Stimulated activated CD8-positive, alpha-beta memory T cell treated with anti-CD3 and anti-CD28 coated beads, Interleukin-7, amount 100 ng/mL, for 4 hours (primary cell): Measurements from ENCODE around the gene UNC5CL.
"Not testable (repeated sequence)": the region's sequence is repeated elsewhere in the genome, so short reads cannot be mapped to it uniquely, and the experiment has no call there.

ENCODE experiments used
- DNase-seq, 2 donors: peaks; one replicate each; pipeline ENCODE4 v3.0.0-alpha.2; 2020; ENCODE audit warnings: low read depth in 2 of 2

UNC5CL gene

GRCh38 chr6:41008011-41008410 is 31.0 kb downstream of the UNC5CL start:
- no peak for DNase-seq

DNA sequence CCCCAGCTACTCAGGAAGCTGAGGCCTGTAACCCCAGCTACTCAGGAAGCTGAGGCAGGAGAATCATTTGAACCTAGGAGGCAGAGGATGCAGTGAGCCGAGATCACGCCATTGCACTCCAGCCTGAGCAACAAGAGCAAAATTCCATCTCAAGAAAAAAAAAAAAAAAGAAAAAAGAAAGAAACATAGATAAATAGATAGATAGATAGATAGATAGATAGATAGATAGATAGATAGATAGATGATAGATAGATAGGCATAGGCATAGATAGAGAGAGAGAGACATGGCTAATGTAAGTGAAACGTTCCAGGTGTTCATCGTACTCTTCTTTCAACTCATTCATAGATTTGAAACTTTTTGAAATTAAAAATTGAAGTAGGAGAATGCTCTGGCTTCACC is 32.0 kb downstream of the UNC5CL start:
- not testable (repeated sequence) for DNase-seq

DNA sequence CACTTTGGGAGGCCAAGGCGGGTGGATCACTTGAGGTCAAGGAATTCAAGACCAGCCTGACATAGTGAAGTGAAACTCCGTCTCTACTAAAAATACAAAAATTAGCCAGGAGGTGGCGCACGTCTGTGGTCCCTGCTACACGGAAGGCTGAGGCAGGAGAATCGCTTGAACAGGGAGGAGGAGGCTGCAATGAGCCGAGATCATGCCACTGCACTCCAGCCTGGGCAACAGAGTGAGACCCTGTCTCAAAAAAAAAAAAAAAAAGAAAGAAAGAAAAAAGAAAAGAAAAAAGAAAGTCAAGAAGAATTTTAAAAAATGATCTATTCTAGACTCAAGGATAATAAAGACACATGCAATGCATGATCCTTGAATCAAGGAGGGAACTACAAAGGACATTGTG is 32.8 kb downstream of the UNC5CL start:
- DNase-seq: peak; percentile 16 to 35

- DNase-seq: no peak
Observed at GRCh38 chr6:41002168-41002567, 36.9 kb downstream of the UNC5CL start.

DNA sequence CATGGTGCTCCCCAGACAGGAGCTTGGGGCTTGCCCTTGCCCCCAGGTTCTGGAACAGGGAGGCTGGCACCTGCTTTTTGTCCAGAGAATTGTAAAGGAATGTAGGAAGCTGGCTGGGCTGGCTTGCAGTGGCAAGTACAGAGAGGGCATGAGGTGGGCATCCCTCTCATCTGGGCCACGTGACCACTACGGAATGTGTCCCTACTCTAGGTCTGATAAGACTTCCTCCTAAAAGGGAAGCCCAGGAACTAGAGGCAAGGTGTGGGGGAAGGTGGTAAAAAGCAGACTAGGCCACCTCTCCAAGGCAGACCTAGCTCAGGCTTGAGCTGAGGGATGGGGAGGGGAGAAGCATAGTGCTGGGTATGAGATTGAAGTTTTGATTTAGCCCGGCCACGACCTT is 38.8 kb downstream of the UNC5CL start:
- DNase-seq: no peak

GRCh38 chr6:40999569-40999968 is 39.5 kb downstream of the UNC5CL start:
- no peak for DNase-seq

- DNase-seq: no peak
Observed at GRCh38 chr6:40998661-40999060, 40.4 kb downstream of the UNC5CL start.

- no peak for DNase-seq
Observed at GRCh38 chr6:40997234-40997957, 41.6 kb downstream of the UNC5CL start.

DNA sequence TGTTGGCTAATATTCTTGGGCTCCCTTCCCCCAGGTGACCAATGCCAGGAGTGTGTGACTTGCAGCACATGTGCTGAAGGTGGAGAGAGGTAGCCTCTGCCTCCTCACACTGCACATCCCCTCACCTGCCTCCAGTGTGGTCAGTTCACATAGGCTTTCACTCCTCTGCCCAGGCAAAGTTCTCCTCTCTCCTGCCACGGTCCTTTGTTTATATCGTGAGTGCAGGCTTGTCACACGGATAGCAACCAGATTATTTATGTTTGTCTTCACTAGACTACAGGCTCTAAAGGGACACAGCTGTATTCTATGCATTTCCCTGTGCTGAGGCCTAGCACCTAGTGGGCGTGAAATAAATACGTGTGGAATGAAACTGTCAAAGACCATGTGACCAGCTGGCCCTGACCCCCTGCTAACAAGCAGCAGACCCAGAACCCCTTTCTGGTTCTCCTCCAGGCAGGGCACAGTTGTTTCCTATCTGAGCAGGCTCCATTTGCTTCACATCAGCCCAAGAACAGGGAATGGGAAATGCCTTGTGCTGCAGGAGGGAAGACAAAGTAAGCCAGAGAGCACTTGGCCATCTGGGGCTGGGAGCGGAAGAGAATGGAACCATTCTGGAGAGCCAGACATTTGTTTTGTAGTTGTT is 42.3 kb downstream of the UNC5CL start:
- no peak for DNase-seq

- DNase-seq: no peak
Observed at GRCh38 chr6:40992746-40993145, 46.3 kb downstream of the UNC5CL start.

DNA sequence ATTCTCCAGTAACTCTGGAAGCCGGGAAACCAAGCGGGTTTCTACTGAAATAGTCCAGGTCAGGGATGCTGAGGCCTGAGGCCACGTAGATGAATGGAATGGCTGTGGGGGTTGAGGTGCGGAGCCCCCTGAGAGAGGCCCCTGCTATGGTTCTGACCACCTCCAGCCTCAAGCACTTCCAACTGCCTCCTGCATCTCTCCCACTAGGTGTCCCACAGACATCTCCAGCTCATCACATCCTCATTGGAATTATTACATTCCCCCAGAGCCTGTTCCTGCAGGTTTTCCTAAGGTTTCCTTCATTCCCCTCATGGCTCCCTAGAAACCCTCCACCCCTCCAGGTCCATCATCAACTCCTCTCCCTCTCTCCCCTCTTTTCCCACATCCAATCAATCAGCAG is 48.7 kb downstream of the UNC5CL start:
- no peak for DNase-seq

- DNase-seq: no peak
Observed at GRCh38 chr6:40989204-40990169, 49.5 kb downstream of the UNC5CL start.

DNA sequence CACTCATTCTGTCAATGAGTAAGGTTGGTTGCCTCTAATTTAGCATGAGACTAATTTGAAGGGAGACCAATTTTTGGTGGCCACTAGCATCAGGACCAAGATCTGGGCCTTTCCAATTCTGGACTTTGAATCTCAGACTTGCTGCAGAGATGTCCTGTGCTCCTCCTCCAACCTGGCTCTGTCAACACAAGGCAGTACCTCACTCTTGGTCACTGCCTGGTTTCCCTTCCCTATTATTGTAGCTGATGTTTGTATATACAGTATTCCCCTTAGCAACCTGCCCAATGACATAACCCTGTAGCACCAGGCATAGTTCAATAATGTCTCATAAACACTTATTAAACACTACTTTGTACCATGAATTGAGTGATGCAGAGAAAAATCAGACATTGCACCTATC is 50.4 kb downstream of the UNC5CL start:
- DNase-seq: no peak

- no peak for DNase-seq
Observed at GRCh38 chr6:40986921-40987819, 51.9 kb downstream of the UNC5CL start.

DNA sequence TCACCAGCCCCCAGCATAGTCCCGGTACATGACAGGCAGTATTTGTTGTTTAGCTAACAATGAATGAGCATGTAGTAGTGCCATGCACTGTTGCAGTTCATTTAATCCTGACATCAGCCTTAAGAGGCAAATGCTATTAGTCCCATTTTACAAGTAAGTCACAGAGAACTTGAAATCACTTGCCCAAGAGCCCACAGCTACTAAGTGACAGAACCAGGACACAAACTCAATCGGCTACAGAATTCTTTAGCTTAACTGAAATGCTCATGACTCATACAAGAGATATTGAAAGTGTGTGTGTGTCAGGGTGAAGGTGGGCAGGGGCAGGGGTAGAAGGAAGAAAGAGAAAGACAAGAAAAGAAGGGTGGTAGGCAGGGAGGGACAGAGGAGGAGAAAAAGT is 52.7 kb downstream of the UNC5CL start:
- DNase-seq: no peak

DNA sequence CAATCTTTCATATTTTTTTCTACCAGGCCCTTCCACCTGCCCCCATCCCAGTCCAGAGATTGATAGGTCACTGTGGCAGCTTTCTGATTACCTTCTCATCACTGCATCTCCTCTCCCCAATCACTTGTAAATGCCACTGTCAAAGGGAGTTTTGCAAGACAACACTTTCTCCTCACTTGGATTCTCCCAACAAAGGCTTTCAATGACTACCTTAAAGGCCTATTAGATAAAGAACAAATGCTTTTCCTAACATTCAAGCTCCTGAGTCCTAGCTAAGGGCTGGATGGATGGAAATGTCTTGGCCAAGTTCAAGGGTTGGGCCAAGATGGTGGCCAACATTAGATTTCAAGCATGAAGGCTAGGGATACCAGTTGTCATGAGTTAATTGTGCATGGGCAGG is 55.3 kb downstream of the UNC5CL start:
- no peak for DNase-seq

- no peak for DNase-seq
Observed at GRCh38 chr6:40982917-40983316, 56.1 kb downstream of the UNC5CL start.

- no peak for DNase-seq
Observed at GRCh38 chr6:40978687-40979289, 60.2 kb downstream of the UNC5CL start.

DNA sequence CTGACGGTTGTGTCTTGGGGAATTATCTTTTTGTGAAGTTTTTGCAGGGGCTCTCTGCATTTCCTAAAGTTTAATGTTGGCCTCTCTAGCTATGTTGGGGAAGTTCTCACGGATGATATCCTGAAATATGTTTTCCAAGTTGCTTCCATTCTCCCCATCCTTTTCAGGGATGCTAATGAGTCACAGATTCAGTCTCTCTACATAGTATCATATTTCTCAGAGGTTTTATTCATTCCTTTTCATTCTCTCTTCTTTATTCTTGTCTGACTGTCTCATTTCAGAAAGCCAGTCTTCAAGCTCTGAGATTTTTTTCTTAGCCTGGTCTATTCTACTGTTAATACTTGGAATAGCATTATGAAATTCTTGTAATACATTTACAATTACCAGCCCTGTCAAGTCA is 61.3 kb downstream of the UNC5CL start:
- no peak for DNase-seq

DNA sequence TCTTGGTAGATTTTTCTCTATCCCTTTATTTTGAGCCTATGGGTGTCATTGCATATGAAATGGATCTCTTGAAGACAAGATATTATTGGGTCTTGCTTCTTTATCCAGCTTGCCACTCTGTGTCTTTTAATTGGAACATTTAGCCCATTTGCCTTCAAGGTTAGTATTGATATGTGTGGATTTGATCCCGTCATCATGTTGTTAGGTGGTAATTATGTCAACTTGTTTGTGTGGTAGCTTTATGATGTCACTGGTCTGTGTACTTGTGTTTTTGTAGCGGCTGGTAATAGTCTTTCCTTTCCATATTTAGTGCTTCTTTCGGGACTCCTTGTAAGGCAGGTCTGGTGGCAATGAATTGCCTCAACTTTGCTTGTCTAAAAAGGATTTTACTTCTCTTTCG is 61.9 kb downstream of the UNC5CL start:
- no peak for DNase-seq
